ENCODE results near the gene PRKN. TPM values are rescaled to one million over a fixed set of nuclear protein-coding genes. Genes with fewer than 3 reads are reported as not detected.

PRKN gene
- polyA plus RNA-seq, 1 donor from 2014 or later, result 1.2 TPM

GRCh38 chr6:161908872-161909271 lies 818.7 kb downstream of the PRKN start:
- H3F3A ChIP-seq (ENCODE audit: insufficient read depth, low read length, poor library complexity, severe bottlenecking), result no peaks in the 10 kb centered on the region
- H3K9ac ChIP-seq (ENCODE audit: low read length), result no peak overlapping the region
- H3K9me3 ChIP-seq (ENCODE audit: low read length), result no peaks in the 10 kb centered on the region
- no peak overlapping the region for H3K4me2 ChIP-seq (ENCODE audit: low read length)
- H3K79me2 ChIP-seq (replicated peaks; ENCODE audit: insufficient read depth, low read length), result no peaks in the 10 kb centered on the region
- TF ChIP-seq POLR2AphosphoS5 (IDR thresholded peaks at IDR 0.05) (no peak), EZH2 (IDR thresholded peaks at IDR 0.05; ENCODE audit: borderline replicate concordance, insufficient read depth, low read length, poor library complexity, severe bottlenecking) (no peak), MXI1 (conservative IDR thresholded peaks at IDR 0.05; ENCODE audit: poor library complexity, severe bottlenecking) (no peak), TAF1 (IDR thresholded peaks at IDR 0.05; ENCODE audit: low read depth) (no peak), RAD21 (conservative IDR thresholded peaks at IDR 0.05) (no peak)
- TF ChIP-seq, protein P1, sequence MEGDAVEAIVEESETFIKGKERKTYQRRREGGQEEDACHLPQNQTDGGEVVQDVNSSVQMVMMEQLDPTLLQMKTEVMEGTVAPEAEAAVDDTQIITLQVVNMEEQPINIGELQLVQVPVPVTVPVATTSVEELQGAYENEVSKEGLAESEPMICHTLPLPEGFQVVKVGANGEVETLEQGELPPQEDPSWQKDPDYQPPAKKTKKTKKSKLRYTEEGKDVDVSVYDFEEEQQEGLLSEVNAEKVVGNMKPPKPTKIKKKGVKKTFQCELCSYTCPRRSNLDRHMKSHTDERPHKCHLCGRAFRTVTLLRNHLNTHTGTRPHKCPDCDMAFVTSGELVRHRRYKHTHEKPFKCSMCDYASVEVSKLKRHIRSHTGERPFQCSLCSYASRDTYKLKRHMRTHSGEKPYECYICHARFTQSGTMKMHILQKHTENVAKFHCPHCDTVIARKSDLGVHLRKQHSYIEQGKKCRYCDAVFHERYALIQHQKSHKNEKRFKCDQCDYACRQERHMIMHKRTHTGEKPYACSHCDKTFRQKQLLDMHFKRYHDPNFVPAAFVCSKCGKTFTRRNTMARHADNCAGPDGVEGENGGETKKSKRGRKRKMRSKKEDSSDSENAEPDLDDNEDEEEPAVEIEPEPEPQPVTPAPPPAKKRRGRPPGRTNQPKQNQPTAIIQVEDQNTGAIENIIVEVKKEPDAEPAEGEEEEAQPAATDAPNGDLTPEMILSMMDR (IDR thresholded peaks at IDR 0.05; ENCODE audit: poor library complexity, severe bottlenecking), result no peak
- no peaks in the 10 kb centered on the region for H3K9me2 ChIP-seq (ENCODE audit: insufficient read depth, low read length)
- no peaks in the 10 kb centered on the region for H4K20me1 ChIP-seq (ENCODE audit: insufficient read depth)
- H3K36me3 ChIP-seq (ENCODE audit: insufficient read depth, low read length), result no peaks in the 10 kb centered on the region
- no peak overlapping the region for H3K4me3 ChIP-seq (ENCODE audit: low read length)
- no peak overlapping the region for H2AFZ ChIP-seq (ENCODE audit: low read depth, low read length)
- H3K27me3 ChIP-seq (ENCODE audit: insufficient read depth, low read depth, low read length), result no peaks in the 10 kb centered on the region
- no peak overlapping the region for H3K27ac ChIP-seq (ENCODE audit: low read length)

DNA sequence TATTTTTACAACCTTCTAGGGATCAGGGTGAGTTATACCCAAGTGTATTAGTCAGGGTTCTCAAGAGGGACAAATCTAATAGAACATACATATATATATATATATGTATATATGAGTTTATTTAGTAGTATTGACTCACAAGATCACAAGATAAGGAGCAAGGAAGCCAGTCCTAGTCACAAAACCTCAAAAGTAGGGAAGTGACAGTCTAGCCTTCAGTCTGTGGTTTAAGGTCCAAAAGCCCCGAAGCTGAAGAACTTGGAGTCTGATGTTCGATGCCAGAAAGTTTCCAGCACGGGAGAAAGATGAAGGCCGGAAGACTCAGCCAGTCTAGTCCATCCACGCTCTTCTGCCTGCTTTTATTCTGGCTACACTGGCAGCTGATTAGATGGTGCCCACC lies 821.0 kb downstream of the PRKN start:
- no peaks in the 10 kb centered on the region for H3K27me3 ChIP-seq (ENCODE audit: insufficient read depth, low read depth, low read length)
- no peak overlapping the region for H3K4me3 ChIP-seq (ENCODE audit: low read length)
- no peaks in the 10 kb centered on the region for H4K20me1 ChIP-seq (ENCODE audit: insufficient read depth)
- H3K9me2 ChIP-seq (ENCODE audit: insufficient read depth, low read length), result no peaks in the 10 kb centered on the region
- no peaks in the 10 kb centered on the region for H3K79me2 ChIP-seq (replicated peaks; ENCODE audit: insufficient read depth, low read length)
- H3K9me3 ChIP-seq (ENCODE audit: low read length), result no peaks in the 10 kb centered on the region
- H3K4me2 ChIP-seq (ENCODE audit: low read length), result no peak overlapping the region
- H3K9ac ChIP-seq (ENCODE audit: low read length), result no peak overlapping the region
- H3K36me3 ChIP-seq (ENCODE audit: insufficient read depth, low read length), result no peaks in the 10 kb centered on the region
- no peak for TF ChIP-seq EP300 (conservative IDR thresholded peaks at IDR 0.05; ENCODE audit: poor library complexity, severe bottlenecking)
- TF ChIP-seq, protein P1 (IDR thresholded peaks at IDR 0.05; ENCODE audit: poor library complexity, severe bottlenecking), result no peak
- no peak for TF ChIP-seq TAF1 (IDR thresholded peaks at IDR 0.05; ENCODE audit: low read depth)
- TF ChIP-seq SMC3 (conservative IDR thresholded peaks at IDR 0.05; ENCODE audit: poor library complexity), result no peak
- no peak for TF ChIP-seq EZH2 (IDR thresholded peaks at IDR 0.05; ENCODE audit: borderline replicate concordance, insufficient read depth, low read length, poor library complexity, severe bottlenecking)
- TF ChIP-seq POLR2AphosphoS5 (IDR thresholded peaks at IDR 0.05), result no peak
- TF ChIP-seq, protein P2, sequence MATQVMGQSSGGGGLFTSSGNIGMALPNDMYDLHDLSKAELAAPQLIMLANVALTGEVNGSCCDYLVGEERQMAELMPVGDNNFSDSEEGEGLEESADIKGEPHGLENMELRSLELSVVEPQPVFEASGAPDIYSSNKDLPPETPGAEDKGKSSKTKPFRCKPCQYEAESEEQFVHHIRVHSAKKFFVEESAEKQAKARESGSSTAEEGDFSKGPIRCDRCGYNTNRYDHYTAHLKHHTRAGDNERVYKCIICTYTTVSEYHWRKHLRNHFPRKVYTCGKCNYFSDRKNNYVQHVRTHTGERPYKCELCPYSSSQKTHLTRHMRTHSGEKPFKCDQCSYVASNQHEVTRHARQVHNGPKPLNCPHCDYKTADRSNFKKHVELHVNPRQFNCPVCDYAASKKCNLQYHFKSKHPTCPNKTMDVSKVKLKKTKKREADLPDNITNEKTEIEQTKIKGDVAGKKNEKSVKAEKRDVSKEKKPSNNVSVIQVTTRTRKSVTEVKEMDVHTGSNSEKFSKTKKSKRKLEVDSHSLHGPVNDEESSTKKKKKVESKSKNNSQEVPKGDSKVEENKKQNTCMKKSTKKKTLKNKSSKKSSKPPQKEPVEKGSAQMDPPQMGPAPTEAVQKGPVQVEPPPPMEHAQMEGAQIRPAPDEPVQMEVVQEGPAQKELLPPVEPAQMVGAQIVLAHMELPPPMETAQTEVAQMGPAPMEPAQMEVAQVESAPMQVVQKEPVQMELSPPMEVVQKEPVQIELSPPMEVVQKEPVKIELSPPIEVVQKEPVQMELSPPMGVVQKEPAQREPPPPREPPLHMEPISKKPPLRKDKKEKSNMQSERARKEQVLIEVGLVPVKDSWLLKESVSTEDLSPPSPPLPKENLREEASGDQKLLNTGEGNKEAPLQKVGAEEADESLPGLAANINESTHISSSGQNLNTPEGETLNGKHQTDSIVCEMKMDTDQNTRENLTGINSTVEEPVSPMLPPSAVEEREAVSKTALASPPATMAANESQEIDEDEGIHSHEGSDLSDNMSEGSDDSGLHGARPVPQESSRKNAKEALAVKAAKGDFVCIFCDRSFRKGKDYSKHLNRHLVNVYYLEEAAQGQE (IDR thresholded peaks at IDR 0.05; ENCODE audit: borderline replicate concordance), result no peak
- no peak for TF ChIP-seq RAD21 (conservative IDR thresholded peaks at IDR 0.05)
- no peak for TF ChIP-seq MXI1 (conservative IDR thresholded peaks at IDR 0.05; ENCODE audit: poor library complexity, severe bottlenecking)
- H3F3A ChIP-seq (ENCODE audit: insufficient read depth, low read length, poor library complexity, severe bottlenecking), result no peaks in the 10 kb centered on the region
- H3K27ac ChIP-seq (ENCODE audit: low read length), result no peak overlapping the region
- H2AFZ ChIP-seq (ENCODE audit: low read depth, low read length), result no peak overlapping the region

All from neural cell (in vitro differentiated cells).